ENCODE results near the gene ADIPOR2.
"Not testable (repeated sequence)": the region's sequence is repeated elsewhere in the genome, so short reads cannot be mapped to it uniquely, and the experiment has no call there.

ADIPOR2 gene

GRCh38 chr12:1803736-1804135, 112.9 kb downstream of the ADIPOR2 start:
- no peak for DNase-seq

- DNase-seq: peak; percentile 79
Measured at GRCh38 chr12:1804545-1805332, 113.9 kb downstream of the ADIPOR2 start.

- no peak for DNase-seq
Measured at GRCh38 chr12:1805441-1806081, 114.7 kb downstream of the ADIPOR2 start.

GRCh38 chr12:1806301-1807086, 115.6 kb downstream of the ADIPOR2 start:
- DNase-seq: no peak

GRCh38 chr12:1807087-1807860, 116.4 kb downstream of the ADIPOR2 start:
- no peak for DNase-seq

GRCh38 chr12:1808036-1808797, 117.3 kb downstream of the ADIPOR2 start:
- DNase-seq: no peak

- DNase-seq: no peak
Measured at GRCh38 chr12:1808798-1809480, 118.1 kb downstream of the ADIPOR2 start.

- DNase-seq: no peak
Measured at GRCh38 chr12:1809591-1810190, 118.8 kb downstream of the ADIPOR2 start.

- DNase-seq: no peak
Measured at GRCh38 chr12:1810201-1810930, 119.5 kb downstream of the ADIPOR2 start.

GRCh38 chr12:1810931-1811280, 120.0 kb downstream of the ADIPOR2 start:
- no peak for DNase-seq

GRCh38 chr12:1811281-1811947, 120.5 kb downstream of the ADIPOR2 start:
- DNase-seq: no peak

GRCh38 chr12:1811948-1812291, 121.0 kb downstream of the ADIPOR2 start:
- DNase-seq: no peak

GRCh38 chr12:1812650-1813302, 121.9 kb downstream of the ADIPOR2 start:
- no peak for DNase-seq

- DNase-seq: no peak
Measured at GRCh38 chr12:1814266-1814665, 123.4 kb downstream of the ADIPOR2 start.

- DNase-seq: no peak
Measured at GRCh38 chr12:1815108-1815507, 124.2 kb downstream of the ADIPOR2 start.

GRCh38 chr12:1815814-1816729, 125.2 kb downstream of the ADIPOR2 start:
- no peak for DNase-seq

- DNase-seq: no peak
Measured at GRCh38 chr12:1816730-1817348, 126.0 kb downstream of the ADIPOR2 start.

- DNase-seq: not testable (repeated sequence)
Measured at GRCh38 chr12:1817928-1818327, 127.1 kb downstream of the ADIPOR2 start.
